Fibroblast of pulmonary artery (primary cell): ENCODE results near the gene SLC22A12.

Experiments used
- DNase-seq: peaks from one replicate; pipeline ENCODE4 v3.0.0-alpha.2; 2010; ENCODE audit warnings: low read depth
- H3K4me3 ChIP-seq: replicated peaks from 2 replicates; pipeline ENCODE4 v1.5.1; 2011; ENCODE audit warnings: low read depth, mild to moderate bottlenecking, control low read depth, low read length, moderate library complexity
- TF ChIP-seq, protein P1 (sequence below): IDR thresholded peaks from 2 replicates; pipeline ENCODE4 v1.5.1; 2011; ENCODE audit warnings: mild to moderate bottlenecking, control low read depth, low read length, inconsistent platforms; ENCODE audit errors: missing control alignments

SLC22A12 gene

DNA sequence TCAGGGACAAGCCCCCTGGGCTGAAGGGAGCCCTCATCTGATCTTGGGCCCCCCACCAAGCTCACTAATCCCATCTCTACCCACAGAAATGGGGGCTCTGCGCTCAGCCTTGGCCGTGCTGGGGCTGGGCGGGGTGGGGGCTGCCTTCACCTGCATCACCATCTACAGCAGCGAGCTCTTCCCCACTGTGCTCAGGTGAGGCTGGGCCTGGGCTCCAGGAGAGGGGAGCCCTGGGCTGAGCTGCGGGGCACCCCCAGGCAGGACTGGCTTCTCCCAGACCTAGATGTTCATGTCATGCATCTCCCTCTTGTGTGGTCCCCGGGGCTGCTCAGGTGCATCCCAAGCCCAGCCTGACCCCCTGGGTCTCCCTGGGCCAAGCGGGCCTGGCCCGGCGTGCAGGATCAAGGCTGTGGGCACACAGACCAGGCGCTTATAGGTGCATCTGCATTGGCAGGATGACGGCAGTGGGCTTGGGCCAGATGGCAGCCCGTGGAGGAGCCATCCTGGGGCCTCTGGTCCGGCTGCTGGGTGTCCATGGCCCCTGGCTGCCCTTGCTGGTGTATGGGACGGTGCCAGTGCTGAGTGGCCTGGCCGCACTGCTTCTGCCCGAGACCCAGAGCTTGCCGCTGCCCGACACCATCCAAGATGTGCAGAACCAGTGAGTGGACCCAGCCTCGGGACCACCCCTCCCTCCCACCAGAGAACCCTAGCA is 9.4 kb downstream of the SLC22A12 start:
- TF ChIP-seq, protein P1, sequence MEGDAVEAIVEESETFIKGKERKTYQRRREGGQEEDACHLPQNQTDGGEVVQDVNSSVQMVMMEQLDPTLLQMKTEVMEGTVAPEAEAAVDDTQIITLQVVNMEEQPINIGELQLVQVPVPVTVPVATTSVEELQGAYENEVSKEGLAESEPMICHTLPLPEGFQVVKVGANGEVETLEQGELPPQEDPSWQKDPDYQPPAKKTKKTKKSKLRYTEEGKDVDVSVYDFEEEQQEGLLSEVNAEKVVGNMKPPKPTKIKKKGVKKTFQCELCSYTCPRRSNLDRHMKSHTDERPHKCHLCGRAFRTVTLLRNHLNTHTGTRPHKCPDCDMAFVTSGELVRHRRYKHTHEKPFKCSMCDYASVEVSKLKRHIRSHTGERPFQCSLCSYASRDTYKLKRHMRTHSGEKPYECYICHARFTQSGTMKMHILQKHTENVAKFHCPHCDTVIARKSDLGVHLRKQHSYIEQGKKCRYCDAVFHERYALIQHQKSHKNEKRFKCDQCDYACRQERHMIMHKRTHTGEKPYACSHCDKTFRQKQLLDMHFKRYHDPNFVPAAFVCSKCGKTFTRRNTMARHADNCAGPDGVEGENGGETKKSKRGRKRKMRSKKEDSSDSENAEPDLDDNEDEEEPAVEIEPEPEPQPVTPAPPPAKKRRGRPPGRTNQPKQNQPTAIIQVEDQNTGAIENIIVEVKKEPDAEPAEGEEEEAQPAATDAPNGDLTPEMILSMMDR: no peak
- no peak overlapping the region for H3K4me3 ChIP-seq
- DNase-seq: no peak

- DNase-seq: no peak
- H3K4me3 ChIP-seq: no peak overlapping the region
- TF ChIP-seq, protein P1: no peak
Observed at GRCh38 chr11:64601605-64602465, 10.8 kb downstream of the SLC22A12 start.

- DNase-seq: no peak
- TF ChIP-seq, protein P1: no peak
Observed at GRCh38 chr11:64602466-64603070, 11.5 kb downstream of the SLC22A12 start.

GRCh38 chr11:64603411-64604110 is 12.5 kb downstream of the SLC22A12 start:
- TF ChIP-seq, protein P1: no peak
- H3K4me3 ChIP-seq: no peak overlapping the region
- DNase-seq: no peak

More at GRCh38 chr11:64602466-64603070, 11.5 kb downstream of the SLC22A12 start:
- H3K4me3 ChIP-seq: no peak overlapping the region

- no peak overlapping the region for H3K4me3 ChIP-seq
- TF ChIP-seq, protein P1: no peak
- DNase-seq: no peak
Observed at GRCh38 chr11:64604458-64605243, 13.6 kb downstream of the SLC22A12 start.

GRCh38 chr11:64605244-64605560 is 14.2 kb downstream of the SLC22A12 start:
- TF ChIP-seq, protein P1: no peak
- H3K4me3 ChIP-seq: no peak overlapping the region
- DNase-seq: no peak
